ENCODE data around the gene SDK1. TPM values are rescaled to one million over a fixed set of nuclear protein-coding genes. Genes with fewer than 3 reads are reported as not detected.

The SDK1 gene
- total RNA-seq, 1 experiment from 2014 or later, result 7.1 TPM

- no peaks in the 10 kb centered on the region for H3K36me3 ChIP-seq (ENCODE audit: control insufficient read depth, insufficient read depth, low read length)
- H3K9me3 Mint-ChIP-seq (ENCODE audit: unreplicated experiment), result no peaks in the 10 kb centered on the region
- ChIA-PET CTCF (no interaction called here), POLR2A (no interaction called here)
- no peak for DNase-seq
- no peaks in the 10 kb centered on the region for H3K36me3 Mint-ChIP-seq (ENCODE audit: insufficient read depth, unreplicated experiment)
- H3K4me1 Mint-ChIP-seq (ENCODE audit: low read depth, unreplicated experiment), result no peaks in the 10 kb centered on the region
- no peaks in the 10 kb centered on the region for H3K27me3 Mint-ChIP-seq (ENCODE audit: insufficient read depth, unreplicated experiment)
- no peak overlapping the region for H3K4me3 ChIP-seq (ENCODE audit: low read depth, low read length)
- no peaks in the 10 kb centered on the region for H3K4me1 ChIP-seq
- no peak for TF ChIP-seq CTCF (IDR thresholded peaks at IDR 0.05; ENCODE audit: insufficient read depth in 1 of 2, low read depth in 1 of 2, low read length in 1 of 2, severe bottlenecking in 1 of 2, unreplicated experiment in 1 of 2)
- intact Hi-C loops (cut with micrococcal nuclease; ENCODE audit: unreplicated experiment), result no loop called here
- H3K9me3 ChIP-seq, result no peaks in the 10 kb centered on the region
- H3K27me3 ChIP-seq (replicated peaks; ENCODE audit: control insufficient read depth, insufficient read depth, low read length), result no peaks in the 10 kb centered on the region
- BruUV-seq (replicated peaks), result no TSS peak
- H3K27ac Mint-ChIP-seq (ENCODE audit: unreplicated experiment), result no peak overlapping the region
- H3K4me3 Mint-ChIP-seq (ENCODE audit: unreplicated experiment), result no peak overlapping the region
Observed at GRCh38 chr7:4000139-4000538, 699.1 kb downstream of the SDK1 start.

- Histone ChIP-seq H3K27me3 (replicated peaks; ENCODE audit: control insufficient read depth, insufficient read depth, low read length) (no peaks in the 10 kb centered on the region), H3K4me1 (no peaks in the 10 kb centered on the region), H3K36me3 (ENCODE audit: control insufficient read depth, insufficient read depth, low read length) (no peaks in the 10 kb centered on the region), H3K9me3 (no peaks in the 10 kb centered on the region), H3K4me3 (ENCODE audit: low read depth, low read length) (no peak overlapping the region)
- H3K27ac Mint-ChIP-seq (ENCODE audit: unreplicated experiment), result no peak overlapping the region
- no peak for TF ChIP-seq CTCF (IDR thresholded peaks at IDR 0.05; ENCODE audit: insufficient read depth in 1 of 2, low read depth in 1 of 2, low read length in 1 of 2, severe bottlenecking in 1 of 2, unreplicated experiment in 1 of 2)
- H3K9me3 Mint-ChIP-seq (ENCODE audit: unreplicated experiment), result no peaks in the 10 kb centered on the region
- H3K4me3 Mint-ChIP-seq (ENCODE audit: unreplicated experiment), result no peak overlapping the region
- no peaks in the 10 kb centered on the region for H3K4me1 Mint-ChIP-seq (ENCODE audit: low read depth, unreplicated experiment)
- POLR2A ChIA-PET, result no interaction called here
- CTCF ChIA-PET, result no interaction called here
- H3K36me3 Mint-ChIP-seq (ENCODE audit: insufficient read depth, unreplicated experiment), result no peaks in the 10 kb centered on the region
- no peak for DNase-seq
- intact Hi-C loops (cut with micrococcal nuclease; ENCODE audit: unreplicated experiment), result no loop called here
- H3K27me3 Mint-ChIP-seq (ENCODE audit: insufficient read depth, unreplicated experiment), result no peaks in the 10 kb centered on the region
- no TSS peak for BruUV-seq (replicated peaks)
Observed at GRCh38 chr7:4000934-4001333, 699.9 kb downstream of the SDK1 start.

- Histone ChIP-seq H3K4me1 (0 out of 2 replicates have a peak, but pooled peaks cover 6% of the 10 kb centered on the region), H3K36me3 (ENCODE audit: control insufficient read depth, insufficient read depth, low read length) (no peaks in the 10 kb centered on the region), H3K27me3 (replicated peaks; ENCODE audit: control insufficient read depth, insufficient read depth, low read length) (no peaks in the 10 kb centered on the region), H3K9me3 (no peaks in the 10 kb centered on the region), H3K4me3 (ENCODE audit: low read depth, low read length) (no peak overlapping the region)
- ChIA-PET CTCF (no interaction called here), POLR2A (no interaction called here)
- no peak overlapping the region for H3K4me3 Mint-ChIP-seq (ENCODE audit: unreplicated experiment)
- H3K27ac Mint-ChIP-seq (ENCODE audit: unreplicated experiment), result no peak overlapping the region
- DNase-seq, result no peak
- peaks cover 2% of the 10 kb centered on the region for H3K4me1 Mint-ChIP-seq (ENCODE audit: low read depth, unreplicated experiment)
- intact Hi-C loops (cut with micrococcal nuclease; ENCODE audit: unreplicated experiment), result no loop called here
- no peaks in the 10 kb centered on the region for H3K9me3 Mint-ChIP-seq (ENCODE audit: unreplicated experiment)
- no TSS peak for BruUV-seq (replicated peaks)
- TF ChIP-seq CTCF (IDR thresholded peaks at IDR 0.05; ENCODE audit: insufficient read depth in 1 of 2, low read depth in 1 of 2, low read length in 1 of 2, severe bottlenecking in 1 of 2, unreplicated experiment in 1 of 2), result no peak
- no peaks in the 10 kb centered on the region for H3K36me3 Mint-ChIP-seq (ENCODE audit: insufficient read depth, unreplicated experiment)
- no peaks in the 10 kb centered on the region for H3K27me3 Mint-ChIP-seq (ENCODE audit: insufficient read depth, unreplicated experiment)
Observed at GRCh38 chr7:4001742-4002141, 700.7 kb downstream of the SDK1 start.

Data from Caco-2 (cell line).